GM12878 (cell line): ENCODE results near the gene CTRL. TPM values are rescaled to one million over a fixed set of nuclear protein-coding genes. Genes with fewer than 3 reads are reported as not detected.

ENCODE experiments used
- ASH2L ChIP-seq: fragments of 300-600, 200-600 bp; sonication (generic); IDR thresholded peaks from 2 replicates; pipeline ENCODE4 v1.6.1; 2017; ENCODE audit warnings: low read depth, mild to moderate bottlenecking, borderline replicate concordance
- BACH1 ChIP-seq: fragments of 450-650 bp; IDR thresholded peaks from 2 replicates; pipeline ENCODE4 v1.6.1; 2017; ENCODE audit warnings: mild to moderate bottlenecking, borderline replicate concordance
- BMI1 ChIP-seq: fragments of 450-650 bp; IDR thresholded peaks from 2 replicates; pipeline ENCODE4 v1.6.1; 2016; ENCODE audit warnings: mild to moderate bottlenecking, moderate library complexity, borderline replicate concordance
- CEBPB ChIP-seq, 2 experiments: fragments of 150-350 bp in 1 of 2; IDR thresholded peaks; 2 replicates each; pipeline ENCODE4 v1.6.1; 2012 to 2014; ENCODE audit warnings: low read depth in 2 of 2, low read length in 2 of 2, borderline replicate concordance in 1 of 2, inconsistent platforms in 1 of 2
- CHD2 ChIP-seq: IDR thresholded peaks from 2 replicates; pipeline ENCODE4 v1.6.1; 2011; ENCODE audit warnings: low read depth, low read length, improper control_type of control experiment, borderline replicate concordance
- ETV6 ChIP-seq, 2 experiments: fragments of 450-650 bp in 1 of 2; IDR thresholded peaks in 1 of 2; conservative IDR thresholded peaks in 1 of 2; 2 replicates each; pipeline ENCODE4 v1.6.1; 2014; ENCODE audit warnings: antibody characterized with exemption in 1 of 2, borderline replicate concordance in 1 of 2, low read depth in 1 of 2, mild to moderate bottlenecking in 1 of 2, moderate library complexity in 1 of 2
- GABPA ChIP-seq: IDR thresholded peaks from 2 replicates; pipeline ENCODE4 v1.6.1; 2014; ENCODE audit warnings: antibody characterized with exemption, low read depth, mild to moderate bottlenecking, inconsistent platforms
- IKZF2 ChIP-seq, 2 experiments: fragments of 450-650 bp; IDR thresholded peaks; 2 replicates each; pipeline ENCODE4 v1.6.1; 2017; ENCODE audit warnings: mild to moderate bottlenecking in 2 of 2, moderate library complexity in 2 of 2
- JUND ChIP-seq: IDR thresholded peaks from 2 replicates; pipeline ENCODE4 v1.6.1; 2012; ENCODE audit warnings: low read depth, mild to moderate bottlenecking, low read length, improper control_type of control experiment, moderate library complexity
- KAT2A ChIP-seq: conservative IDR thresholded peaks from 2 replicates; pipeline ENCODE4 v1.6.1; 2011; ENCODE audit warnings: low read depth, low read length; ENCODE audit not compliant: control insufficient read depth
- KDM1A ChIP-seq: fragments of 200-600 bp; sonication (generic); IDR thresholded peaks from 2 replicates; pipeline ENCODE4 v1.6.1; 2016; ENCODE audit warnings: borderline replicate concordance
- LARP7 ChIP-seq: fragments of 450-650 bp; IDR thresholded peaks from 2 replicates; pipeline ENCODE4 v1.6.1; 2017; ENCODE audit warnings: mild to moderate bottlenecking
- NR2C1 ChIP-seq: fragments of 450-650 bp; IDR thresholded peaks from 2 replicates; pipeline ENCODE4 v1.6.1; 2017; ENCODE audit warnings: antibody characterized with exemption, mild to moderate bottlenecking, moderate library complexity
- PAX5 ChIP-seq: IDR thresholded peaks from 2 replicates; pipeline ENCODE4 v1.6.1; 2011; ENCODE audit warnings: low read depth, low read length, borderline replicate concordance
- RCOR1 ChIP-seq: conservative IDR thresholded peaks from 2 replicates; pipeline ENCODE4 v1.6.1; 2012; ENCODE audit warnings: low read depth, low read length, improper control_type of control experiment
- SP1 ChIP-seq: IDR thresholded peaks from one replicate; pipeline ENCODE4 v1.6.1; 2011; ENCODE audit warnings: low read depth, low read length
- SPI1 ChIP-seq: IDR thresholded peaks from 2 replicates; pipeline ENCODE4 v1.6.1; 2011; ENCODE audit warnings: low read depth, mild to moderate bottlenecking, low read length, moderate library complexity, borderline replicate concordance; ENCODE audit not compliant: insufficient read depth
- SUZ12 ChIP-seq: fragments of 200-600 bp; sonication (generic); IDR thresholded peaks from one replicate; pipeline ENCODE4 v1.6.1; 2018; ENCODE audit warnings: antibody characterized with exemption, mild to moderate bottlenecking; ENCODE audit not compliant: unreplicated experiment
- ZNF207 ChIP-seq: fragments of 450-650 bp; IDR thresholded peaks from 2 replicates; pipeline ENCODE4 v1.6.1; 2014; ENCODE audit warnings: antibody characterized with exemption, mild to moderate bottlenecking, borderline replicate concordance
- polyA plus RNA-seq, 11 experiments: library from polyadenylated mRNA; depleted of rRNA in 4 of 11; unstranded in 6 of 11; stranded (reverse) in 5 of 11; fragments of >200 nt; fragmentation: Nextera tagmentation in 4 of 11; fragmentation: Illumina TruSeq in 1 of 11; extraction: Ambion mirVana in 4 of 11; extraction: Trizol in 1 of 11; gene quantifications; 1 replicate in 1 of 11; 2 replicates in 10 of 11; pipeline versions ENCODE4 v1.2.1 to v1.2.3, GENCODE V29; 2011 to 2016; ENCODE audit warnings: inconsistent platforms in 2 of 11, missing spikeins in 2 of 11, low read depth in 1 of 11
- total RNA-seq, 4 experiments: library from RNA; depleted of rRNA in 3 of 4; stranded (reverse); fragments of >200 nt in 3 of 4; fragmentation: Illumina TruSeq in 1 of 4; extraction: Trizol in 1 of 4; gene quantifications; 2 replicates each; pipeline versions ENCODE4 v1.2.1 to v1.2.3, GENCODE V29; 2013 to 2021
- TF ChIP-seq, protein P1 (sequence below): fragments of 150-350 bp; IDR thresholded peaks from 2 replicates; pipeline ENCODE4 v1.6.1; 2016; ENCODE audit warnings: low read depth, low read length
- TF ChIP-seq, protein P2 (sequence below): IDR thresholded peaks from 2 replicates; pipeline ENCODE4 v1.6.1; 2012; ENCODE audit warnings: low read depth, low read length, improper control_type of control experiment
- TF ChIP-seq, protein P3 (sequence below): fragments of 450-650 bp; IDR thresholded peaks from 2 replicates; pipeline ENCODE4 v1.6.1; 2016; ENCODE audit warnings: mild to moderate bottlenecking, moderate library complexity, borderline replicate concordance

CTRL gene
- total and polyA plus RNA-seq, 10 of the 15 experiments (the other 5 are each of a cell fraction or from before 2014, with no cell fraction given): 1.1 to 4.9 (median 2.6) TPM

DNA sequence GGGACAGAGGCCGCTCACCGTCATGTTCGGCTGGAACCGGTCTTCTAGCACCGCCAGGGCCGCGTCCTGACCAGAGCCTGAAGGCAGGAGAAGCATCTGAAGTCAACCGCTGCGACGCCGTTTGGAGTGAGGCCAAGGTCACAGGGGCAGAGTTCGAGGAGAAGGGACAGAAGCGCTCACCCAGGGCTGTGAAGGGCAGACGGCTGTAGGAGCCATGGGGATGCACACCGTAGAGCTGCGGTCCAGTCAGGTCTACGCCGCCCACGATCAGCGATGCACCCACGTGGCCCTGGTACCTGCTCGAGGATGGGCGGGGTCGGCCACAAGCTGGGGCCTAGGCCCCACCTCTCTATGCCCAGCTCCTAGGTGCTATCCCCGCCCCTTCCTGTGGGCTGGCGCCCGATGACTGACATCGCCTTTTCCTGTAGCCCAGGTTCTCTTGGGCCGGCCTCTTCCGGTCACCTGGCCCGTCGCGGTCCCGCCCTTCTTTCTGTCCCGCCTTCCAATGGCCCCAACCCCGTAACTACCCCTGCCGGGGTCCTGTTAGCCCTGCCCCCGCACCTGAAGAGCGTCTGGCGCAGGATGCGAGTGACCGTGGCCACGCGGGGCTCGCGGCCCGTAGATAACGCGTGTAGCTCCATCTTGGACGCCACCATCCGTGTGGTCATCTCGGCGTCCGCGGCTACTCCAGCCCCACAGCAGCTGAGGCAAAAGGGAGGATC lies 3.9 kb upstream of the CTRL start (continued):
- TF ChIP-seq, protein P1, sequence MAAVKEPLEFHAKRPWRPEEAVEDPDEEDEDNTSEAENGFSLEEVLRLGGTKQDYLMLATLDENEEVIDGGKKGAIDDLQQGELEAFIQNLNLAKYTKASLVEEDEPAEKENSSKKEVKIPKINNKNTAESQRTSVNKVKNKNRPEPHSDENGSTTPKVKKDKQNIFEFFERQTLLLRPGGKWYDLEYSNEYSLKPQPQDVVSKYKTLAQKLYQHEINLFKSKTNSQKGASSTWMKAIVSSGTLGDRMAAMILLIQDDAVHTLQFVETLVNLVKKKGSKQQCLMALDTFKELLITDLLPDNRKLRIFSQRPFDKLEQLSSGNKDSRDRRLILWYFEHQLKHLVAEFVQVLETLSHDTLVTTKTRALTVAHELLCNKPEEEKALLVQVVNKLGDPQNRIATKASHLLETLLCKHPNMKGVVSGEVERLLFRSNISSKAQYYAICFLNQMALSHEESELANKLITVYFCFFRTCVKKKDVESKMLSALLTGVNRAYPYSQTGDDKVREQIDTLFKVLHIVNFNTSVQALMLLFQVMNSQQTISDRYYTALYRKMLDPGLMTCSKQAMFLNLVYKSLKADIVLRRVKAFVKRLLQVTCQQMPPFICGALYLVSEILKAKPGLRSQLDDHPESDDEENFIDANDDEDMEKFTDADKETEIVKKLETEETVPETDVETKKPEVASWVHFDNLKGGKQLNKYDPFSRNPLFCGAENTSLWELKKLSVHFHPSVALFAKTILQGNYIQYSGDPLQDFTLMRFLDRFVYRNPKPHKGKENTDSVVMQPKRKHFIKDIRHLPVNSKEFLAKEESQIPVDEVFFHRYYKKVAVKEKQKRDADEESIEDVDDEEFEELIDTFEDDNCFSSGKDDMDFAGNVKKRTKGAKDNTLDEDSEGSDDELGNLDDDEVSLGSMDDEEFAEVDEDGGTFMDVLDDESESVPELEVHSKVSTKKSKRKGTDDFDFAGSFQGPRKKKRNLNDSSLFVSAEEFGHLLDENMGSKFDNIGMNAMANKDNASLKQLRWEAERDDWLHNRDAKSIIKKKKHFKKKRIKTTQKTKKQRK: no peak
- no peak; the same call in 1 of the 2 replicates for TF ChIP-seq LARP7
- no peak for TF ChIP-seq BMI1
- TF ChIP-seq ETV6 (conservative IDR thresholded peaks at IDR 0.05 in 1 of 2, IDR thresholded peaks at IDR 0.05 in 1 of 2; ENCODE audit: borderline replicate concordance in 1 of 2, low read depth in 1 of 2): no peak
- no peak for TF ChIP-seq SPI1
- TF ChIP-seq, protein P2, sequence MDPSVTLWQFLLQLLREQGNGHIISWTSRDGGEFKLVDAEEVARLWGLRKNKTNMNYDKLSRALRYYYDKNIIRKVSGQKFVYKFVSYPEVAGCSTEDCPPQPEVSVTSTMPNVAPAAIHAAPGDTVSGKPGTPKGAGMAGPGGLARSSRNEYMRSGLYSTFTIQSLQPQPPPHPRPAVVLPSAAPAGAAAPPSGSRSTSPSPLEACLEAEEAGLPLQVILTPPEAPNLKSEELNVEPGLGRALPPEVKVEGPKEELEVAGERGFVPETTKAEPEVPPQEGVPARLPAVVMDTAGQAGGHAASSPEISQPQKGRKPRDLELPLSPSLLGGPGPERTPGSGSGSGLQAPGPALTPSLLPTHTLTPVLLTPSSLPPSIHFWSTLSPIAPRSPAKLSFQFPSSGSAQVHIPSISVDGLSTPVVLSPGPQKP: no peak
- no peak for TF ChIP-seq JUND
- peak; percentile 31 for TF ChIP-seq BACH1
- peak; percentile 59 for TF ChIP-seq SP1
- no peak for TF ChIP-seq RCOR1
- no peak for TF ChIP-seq KDM1A
- TF ChIP-seq CEBPB (IDR thresholded peaks at IDR 0.05; ENCODE audit: borderline replicate concordance in 1 of 2, low read depth in 2 of 2, low read length in 2 of 2): no peak
- TF ChIP-seq GABPA: peak; percentile 86
- TF ChIP-seq, protein P3, sequence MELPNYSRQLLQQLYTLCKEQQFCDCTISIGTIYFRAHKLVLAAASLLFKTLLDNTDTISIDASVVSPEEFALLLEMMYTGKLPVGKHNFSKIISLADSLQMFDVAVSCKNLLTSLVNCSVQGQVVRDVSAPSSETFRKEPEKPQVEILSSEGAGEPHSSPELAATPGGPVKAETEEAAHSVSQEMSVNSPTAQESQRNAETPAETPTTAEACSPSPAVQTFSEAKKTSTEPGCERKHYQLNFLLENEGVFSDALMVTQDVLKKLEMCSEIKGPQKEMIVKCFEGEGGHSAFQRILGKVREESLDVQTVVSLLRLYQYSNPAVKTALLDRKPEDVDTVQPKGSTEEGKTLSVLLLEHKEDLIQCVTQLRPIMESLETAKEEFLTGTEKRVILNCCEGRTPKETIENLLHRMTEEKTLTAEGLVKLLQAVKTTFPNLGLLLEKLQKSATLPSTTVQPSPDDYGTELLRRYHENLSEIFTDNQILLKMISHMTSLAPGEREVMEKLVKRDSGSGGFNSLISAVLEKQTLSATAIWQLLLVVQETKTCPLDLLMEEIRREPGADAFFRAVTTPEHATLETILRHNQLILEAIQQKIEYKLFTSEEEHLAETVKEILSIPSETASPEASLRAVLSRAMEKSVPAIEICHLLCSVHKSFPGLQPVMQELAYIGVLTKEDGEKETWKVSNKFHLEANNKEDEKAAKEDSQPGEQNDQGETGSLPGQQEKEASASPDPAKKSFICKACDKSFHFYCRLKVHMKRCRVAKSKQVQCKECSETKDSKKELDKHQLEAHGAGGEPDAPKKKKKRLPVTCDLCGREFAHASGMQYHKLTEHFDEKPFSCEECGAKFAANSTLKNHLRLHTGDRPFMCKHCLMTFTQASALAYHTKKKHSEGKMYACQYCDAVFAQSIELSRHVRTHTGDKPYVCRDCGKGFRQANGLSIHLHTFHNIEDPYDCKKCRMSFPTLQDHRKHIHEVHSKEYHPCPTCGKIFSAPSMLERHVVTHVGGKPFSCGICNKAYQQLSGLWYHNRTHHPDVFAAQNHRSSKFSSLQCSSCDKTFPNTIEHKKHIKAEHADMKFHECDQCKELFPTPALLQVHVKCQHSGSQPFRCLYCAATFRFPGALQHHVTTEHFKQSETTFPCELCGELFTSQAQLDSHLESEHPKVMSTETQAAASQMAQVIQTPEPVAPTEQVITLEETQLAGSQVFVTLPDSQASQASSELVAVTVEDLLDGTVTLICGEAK: peak; percentile 79; the same call in 1 of the 2 replicates
- TF ChIP-seq NR2C1: no peak
- peak; percentile 36; the same call in 1 of the 2 replicates for TF ChIP-seq ZNF207
- TF ChIP-seq KAT2A: no peak
- TF ChIP-seq CHD2: peak; percentile 65; the same call in 1 of the 2 replicates
- TF ChIP-seq SUZ12: no peak
- no peak for TF ChIP-seq ASH2L
- no peak for TF ChIP-seq IKZF2 (IDR thresholded peaks at IDR 0.05)
- peak; percentile 7; the same call in 1 of the 2 replicates for TF ChIP-seq PAX5
